ENCODE data around the gene OR6K3.

- TF ChIP-seq CTCF (optimal IDR thresholded peaks at IDR 0.05 in 1 of 3, IDR thresholded peaks at IDR 0.05 in 1 of 3, conservative IDR thresholded peaks at IDR 0.05 in 1 of 3; ENCODE audit: extremely low read depth in 1 of 3, insufficient read depth in 2 of 3, low read length in 3 of 3) (no peak), EZH2 (IDR thresholded peaks at IDR 0.05; ENCODE audit: low read length) (no peak)
Measured at GRCh38 chr1:158714754-158715153, 5.8 kb downstream of the OR6K3 start.

Data from keratinocyte (primary cell).